Neural cell (in vitro differentiated cells): ENCODE measurements around the gene LLGL2. TPM values are rescaled to one million over a fixed set of nuclear protein-coding genes. Genes with fewer than 3 reads are reported as not detected.

Source experiments
- H2AFZ ChIP-seq: fragments of 200-600, 300-800 bp; sonication (generic), shearing (Covaris generic); 2 replicates; pipeline ENCODE4 v1.6.0; 2014; ENCODE audit warnings: low read depth, mild to moderate bottlenecking, antibody characterized with exemption, low read length, moderate library complexity
- H3F3A ChIP-seq: fragments of 200-600 bp; shearing (Covaris generic); 2 replicates; pipeline ENCODE4 v1.6.1; 2016; ENCODE audit warnings: mild to moderate bottlenecking, moderate library complexity, mixed read lengths, antibody characterized with exemption, low read length; ENCODE audit not compliant: insufficient read depth, poor library complexity, severe bottlenecking
- H3K27ac ChIP-seq: fragments of 200-600, 300-800 bp; sonication (generic), shearing (Covaris generic); 2 replicates; pipeline ENCODE4 v1.5.1; 2014; ENCODE audit warnings: mild to moderate bottlenecking, low read length, moderate library complexity
- H3K27me3 ChIP-seq: fragments of 300-800, 200-600 bp; sonication (generic), shearing (Covaris generic); 2 replicates; pipeline ENCODE4 v1.6.0; 2014; ENCODE audit warnings: mild to moderate bottlenecking, low read depth, low read length, moderate library complexity; ENCODE audit not compliant: insufficient read depth
- H3K36me3 ChIP-seq: fragments of 300-800, 200-600 bp; sonication (generic), shearing (Covaris generic); 2 replicates; pipeline ENCODE4 v1.5.1; 2014; ENCODE audit warnings: mild to moderate bottlenecking, antibody characterized with exemption, low read length, moderate library complexity; ENCODE audit not compliant: insufficient read depth
- H3K4me2 ChIP-seq: fragments of 300-800, 200-600 bp; sonication (generic), shearing (Covaris generic); 2 replicates; pipeline ENCODE4 v1.6.0; 2014; ENCODE audit warnings: mild to moderate bottlenecking, low read length
- H3K4me3 ChIP-seq: fragments of 300-800, 200-600 bp; sonication (generic), shearing (Covaris generic); 2 replicates; pipeline ENCODE4 v1.5.1; 2014; ENCODE audit warnings: mild to moderate bottlenecking, low read length, moderate library complexity
- H3K79me2 ChIP-seq: fragments of 200-600 bp; shearing (Covaris generic); replicated peaks from 2 replicates; pipeline ENCODE4 v1.6.0; 2014; ENCODE audit warnings: mild to moderate bottlenecking, low read length, moderate library complexity; ENCODE audit not compliant: insufficient read depth
- H3K9ac ChIP-seq: fragments of 300-800, 200-600 bp; sonication (generic), shearing (Covaris generic); 2 replicates; pipeline ENCODE4 v1.6.1; 2016; ENCODE audit warnings: mild to moderate bottlenecking, low read length, mixed read lengths
- H3K9me2 ChIP-seq: fragments of 200-600 bp; shearing (Covaris generic); 2 replicates; pipeline ENCODE4 v1.6.1; 2016; ENCODE audit warnings: mild to moderate bottlenecking, low read length, mixed read lengths; ENCODE audit not compliant: insufficient read depth
- H3K9me3 ChIP-seq: fragments of 200-600, 300-800 bp; sonication (generic), shearing (Covaris generic); 2 replicates; pipeline ENCODE4 v1.6.1; 2016; ENCODE audit warnings: mild to moderate bottlenecking, mixed run types, low read length, moderate library complexity, mixed read lengths
- H4K20me1 ChIP-seq: fragments of 200-600 bp; shearing (Covaris generic); 2 replicates; pipeline ENCODE4 v1.6.1; 2016; ENCODE audit warnings: mild to moderate bottlenecking, mixed run types; ENCODE audit not compliant: insufficient read depth
- CTCF ChIP-seq: fragments of 450-650 bp; IDR thresholded peaks from 2 replicates; pipeline ENCODE4 v1.5.1; 2014; ENCODE audit warnings: antibody characterized with exemption, mild to moderate bottlenecking, moderate library complexity; ENCODE audit not compliant: poor library complexity, severe bottlenecking
- EP300 ChIP-seq: fragments of 450-650 bp; conservative IDR thresholded peaks from 2 replicates; pipeline ENCODE4 v1.6.1; 2014; ENCODE audit warnings: antibody characterized with exemption, mild to moderate bottlenecking, moderate library complexity; ENCODE audit not compliant: poor library complexity, severe bottlenecking
- EZH2 ChIP-seq: fragments of 200-600, 300-800 bp; shearing (Covaris generic), sonication (generic); IDR thresholded peaks from 2 replicates; pipeline ENCODE4 v1.6.1; 2014; ENCODE audit warnings: antibody characterized with exemption, low read length, borderline replicate concordance, mild to moderate bottlenecking; ENCODE audit not compliant: insufficient read depth, poor library complexity, severe bottlenecking
- MXI1 ChIP-seq: fragments of 450-650 bp; conservative IDR thresholded peaks from 2 replicates; pipeline ENCODE4 v1.6.1; 2014; ENCODE audit warnings: antibody characterized with exemption, mild to moderate bottlenecking; ENCODE audit not compliant: poor library complexity, severe bottlenecking
- POLR2AphosphoS5 ChIP-seq: IDR thresholded peaks from 2 replicates; pipeline ENCODE4 v1.6.1; 2012
- RAD21 ChIP-seq: fragments of 450-650 bp; conservative IDR thresholded peaks from 2 replicates; pipeline ENCODE4 v1.6.1; 2014; ENCODE audit warnings: antibody characterized with exemption, mild to moderate bottlenecking, moderate library complexity
- REST ChIP-seq: IDR thresholded peaks from 2 replicates; pipeline ENCODE4 v1.6.1; 2012; ENCODE audit warnings: borderline replicate concordance
- SMC3 ChIP-seq: fragments of 450-650 bp; conservative IDR thresholded peaks from 2 replicates; pipeline ENCODE4 v1.6.1; 2014; ENCODE audit warnings: antibody characterized with exemption, mild to moderate bottlenecking, moderate library complexity; ENCODE audit not compliant: poor library complexity
- TAF1 ChIP-seq: IDR thresholded peaks from 2 replicates; pipeline ENCODE4 v1.6.1; 2012; ENCODE audit warnings: low read depth
- polyA plus RNA-seq: library from polyadenylated mRNA; depleted of rRNA; stranded (reverse); fragments of >200 nt; gene quantifications from 2 replicates; pipeline ENCODE4 v1.2.3, GENCODE V29; 2014

The LLGL2 gene
- polyA plus RNA-seq, 1 donor from 2014 or later: 0.95 TPM

- H3K9ac ChIP-seq: no peak overlapping the region
- peaks cover 25% of the 10 kb centered on the region for H3K27me3 ChIP-seq
- no peaks in the 10 kb centered on the region for H4K20me1 ChIP-seq
- no peak overlapping the region for H3K27ac ChIP-seq
- no peaks in the 10 kb centered on the region for H3F3A ChIP-seq
- H2AFZ ChIP-seq: no peak overlapping the region
- no peaks in the 10 kb centered on the region for H3K9me3 ChIP-seq
- TF ChIP-seq CTCF (no peak), TAF1 (no peak), SMC3 (no peak), MXI1 (no peak), EP300 (no peak), EZH2 (no peak), POLR2AphosphoS5 (no peak), REST (no peak)
- no peak overlapping the region for H3K4me3 ChIP-seq
- no peaks in the 10 kb centered on the region for H3K79me2 ChIP-seq
- no peak overlapping the region for H3K4me2 ChIP-seq
- H3K36me3 ChIP-seq: no peaks in the 10 kb centered on the region
- H3K9me2 ChIP-seq: no peaks in the 10 kb centered on the region
These were observed 64.8 kb downstream of the LLGL2 start for GRCh38 chr17:75590314-75590761.

GRCh38 chr17:75590849-75591721 is 65.6 kb downstream of the LLGL2 start:
- Histone ChIP-seq H3K4me2 (no peak overlapping the region), H3K36me3 (no peaks in the 10 kb centered on the region), H3K27ac (no peak overlapping the region), H3K79me2 (no peaks in the 10 kb centered on the region), H3K9ac (no peak overlapping the region), H3K9me3 (no peaks in the 10 kb centered on the region), H3K9me2 (no peaks in the 10 kb centered on the region), H2AFZ (no peak overlapping the region), H4K20me1 (no peaks in the 10 kb centered on the region), H3F3A (no peaks in the 10 kb centered on the region), H3K4me3 (no peak overlapping the region), H3K27me3 (peaks cover 25% of the 10 kb centered on the region)
- TF ChIP-seq CTCF (no peak), EP300 (no peak), TAF1 (no peak), POLR2AphosphoS5 (no peak), SMC3 (no peak), RAD21 (no peak)
